ENCODE data around the gene OR9G1. TPM values are rescaled to one million over a fixed set of nuclear protein-coding genes. Genes with fewer than 3 reads are reported as not detected.

The OR9G1 gene
- total and polyA plus RNA-seq, 2 of the 8 experiments (the other 6 are each of a cell fraction or from before 2014, with no cell fraction given): not detected

DNA sequence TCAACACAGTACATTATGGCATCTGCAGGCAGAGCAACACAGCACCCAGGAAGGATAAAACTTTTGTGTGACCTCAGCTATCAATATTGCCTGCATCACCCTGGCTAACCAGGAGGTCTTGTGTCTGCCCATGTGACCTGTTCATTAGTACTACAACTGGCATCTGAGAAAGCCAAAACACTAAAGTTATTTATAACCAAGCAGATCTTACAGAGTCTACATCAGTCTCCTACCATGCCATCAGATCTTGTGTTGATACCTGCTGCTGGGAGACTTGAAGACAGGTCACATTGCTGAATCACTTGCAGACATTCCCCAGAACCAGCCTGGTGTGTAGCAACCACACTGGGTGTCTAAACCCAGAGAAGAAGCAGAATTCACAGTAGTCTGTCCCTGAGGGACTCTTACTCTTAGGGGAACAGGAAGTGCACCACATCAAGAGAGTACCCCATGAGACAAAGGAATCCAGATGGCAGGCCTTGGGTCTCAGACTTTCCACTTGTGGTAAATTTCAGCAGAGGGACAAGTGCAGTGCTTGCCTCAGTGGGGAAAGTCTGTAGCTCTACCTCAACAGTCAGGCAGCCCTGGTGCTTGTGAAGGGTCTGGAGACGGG lies 7.0 kb downstream of the OR9G1 start:
- Histone ChIP-seq H3K9me3 (ENCODE audit: insufficient read depth in 2 of 2, low read depth in 1 of 2, low read length in 1 of 2) (0 out of 4 replicates have a peak, but pooled peaks cover 0 to 3% of the 10 kb centered on the region in 2 experiments), H2BK20ac (ENCODE audit: low read length) (no peak overlapping the region; the same call in 1 of the 2 replicates), H3K79me1 (ENCODE audit: low read depth, low read length) (no peaks in the 10 kb centered on the region), H4K8ac (ENCODE audit: extremely low read depth, insufficient read depth, low read length) (no peak overlapping the region), H2AFZ (ENCODE audit: low read length) (0 out of 2 replicates have a peak overlapping the region, but pooled peaks have one; percentile 3), H2BK12ac (ENCODE audit: low read depth, low read length) (peak overlapping the region; percentile 62; the same call in 1 of the 2 replicates), H3K4me3 (ENCODE audit: extremely low read depth in 1 of 4, insufficient read depth in 2 of 4, low read depth in 3 of 4, low read length in 4 of 4) (no peak overlapping the region), H2BK120ac (replicated peaks; ENCODE audit: low read depth, low read length) (no peak overlapping the region), H3K4me2 (ENCODE audit: insufficient read depth in 1 of 2, low read depth in 2 of 2, low read length in 2 of 2) (no peak overlapping the region), H4K91ac (replicated peaks; ENCODE audit: insufficient read length, low read length) (no peak overlapping the region), H3K27ac (ENCODE audit: low read depth, low read length) (no peak overlapping the region), H3K56ac (replicated peaks; ENCODE audit: insufficient read length, low read depth, low read length) (no peak overlapping the region), H3K36me3 (ENCODE audit: control insufficient read depth in 2 of 4, insufficient read depth in 4 of 4, low read length in 3 of 4) (no peaks in the 10 kb centered on the region), H2BK15ac (ENCODE audit: low read length) (0 out of 2 replicates have a peak overlapping the region, but pooled peaks have one; percentile 18), H3K18ac (ENCODE audit: extremely low read depth, low read length) (no peak overlapping the region), H3K4ac (replicated peaks; ENCODE audit: insufficient read length, low read depth, low read length) (no peak overlapping the region), H3K79me2 (ENCODE audit: control insufficient read depth in 1 of 2, insufficient read depth in 2 of 2, low read length in 2 of 2) (no peaks in the 10 kb centered on the region), H3K9ac (replicated peaks in 1 of 4; ENCODE audit: extremely low read depth in 1 of 4, low read depth in 3 of 4, low read length in 3 of 4) (no peak overlapping the region), H3K4me1 (replicated peaks in 1 of 4; ENCODE audit: control insufficient read depth in 3 of 4, insufficient read depth in 4 of 4, low read length in 3 of 4) (no peaks in the 10 kb centered on the region), H3K27me3 (replicated peaks in 1 of 4; ENCODE audit: control insufficient read depth in 3 of 4, extremely low read depth in 1 of 4, insufficient read depth in 3 of 4, low read length in 3 of 4) (no peaks in the 10 kb centered on the region), H3K23ac (ENCODE audit: insufficient read length) (no peak overlapping the region), H3K14ac (ENCODE audit: insufficient read length) (no peak overlapping the region), H2AK5ac (ENCODE audit: low read depth, low read length) (no peak overlapping the region), H3K23me2 (ENCODE audit: low read depth, low read length) (no peaks in the 10 kb centered on the region), H2BK5ac (ENCODE audit: low read depth, low read length) (no peak overlapping the region), H4K5ac (ENCODE audit: insufficient read length, low read depth, low read length) (no peak overlapping the region), H4K20me1 (replicated peaks in 1 of 2; ENCODE audit: control insufficient read depth in 1 of 2, insufficient read depth in 2 of 2, low read length in 2 of 2) (no peaks in the 10 kb centered on the region)
- CTCF ChIA-PET (ENCODE audit: partially characterized antibody): interaction anchor here (1.1 to 1.5 kb wide), 3 partner anchors 10 to 92 kb away, joined by 3 read pairs; partner anchors contain the start of gene OR5M1
- FAIRE-seq (no peak), DNase-seq (ENCODE audit: low read depth in 1 of 2, low spot score in 2 of 2) (no peak)
- WGBS, 2 experiments (ENCODE audit: extremely low coverage in 1 of 2, insufficient coverage in 1 of 2, insufficient read length in 1 of 2, insufficient replicate concordance in 2 of 2, low coverage in 1 of 2, low lambda C conversion rate in 2 of 2, missing lambda C conversion rate in 1 of 2): 53% methylated on average over 1 of the region's 1 CpG; no CpG with 5 or more reads in 1 of the 2 experiments
- POLR2A ChIA-PET (ENCODE audit: partially characterized antibody): no interaction called here
- no peak for TF ChIP-seq RNF2 (IDR thresholded peaks at IDR 0.05; ENCODE audit: borderline replicate concordance, low read depth, low read length, missing control alignments, poor library complexity, severe bottlenecking)
- TF ChIP-seq, protein P1, sequence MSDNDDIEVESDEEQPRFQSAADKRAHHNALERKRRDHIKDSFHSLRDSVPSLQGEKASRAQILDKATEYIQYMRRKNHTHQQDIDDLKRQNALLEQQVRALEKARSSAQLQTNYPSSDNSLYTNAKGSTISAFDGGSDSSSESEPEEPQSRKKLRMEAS (IDR thresholded peaks at IDR 0.05): no peak
- TF ChIP-seq, protein P2, sequence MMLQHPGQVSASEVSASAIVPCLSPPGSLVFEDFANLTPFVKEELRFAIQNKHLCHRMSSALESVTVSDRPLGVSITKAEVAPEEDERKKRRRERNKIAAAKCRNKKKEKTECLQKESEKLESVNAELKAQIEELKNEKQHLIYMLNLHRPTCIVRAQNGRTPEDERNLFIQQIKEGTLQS (IDR thresholded peaks at IDR 0.05; ENCODE audit: insufficient read depth, low read depth, low read length): no peak
- TF ChIP-seq EGR1 (IDR thresholded peaks at IDR 0.05; ENCODE audit: borderline replicate concordance, low read depth, low read length): no peak
- TF ChIP-seq TCF12 (IDR thresholded peaks at IDR 0.05; ENCODE audit: low read depth, low read length): no peak
- TF ChIP-seq CHD1 (IDR thresholded peaks at IDR 0.05; ENCODE audit: low read depth, low read length): no peak
- TF ChIP-seq ASH2L (IDR thresholded peaks at IDR 0.05; ENCODE audit: low read length): no peak
- no peak for TF ChIP-seq SP4 (IDR thresholded peaks at IDR 0.05; ENCODE audit: low read length)
- no peak for TF ChIP-seq SP2 (IDR thresholded peaks at IDR 0.05; ENCODE audit: low read length)
- TF ChIP-seq YY1 (IDR thresholded peaks at IDR 0.05; ENCODE audit: low read depth, low read length): no peak
- TF ChIP-seq RXRA (IDR thresholded peaks at IDR 0.05; ENCODE audit: insufficient read depth, low read depth, low read length): no peak
- TF ChIP-seq TAF7 (optimal IDR thresholded peaks at IDR 0.05; ENCODE audit: borderline replicate concordance, low read depth, low read length): no peak

All from H1 (cell line).